WTC11 (cell line): ENCODE data around the gene GSTA3. TPM values are rescaled to one million over a fixed set of nuclear protein-coding genes. Genes with fewer than 3 reads are reported as not detected.
A peak's percentile ranks its signal among the peaks of the same experiment; 100 is the strongest.
"Not testable (repeated sequence)": the region's sequence is repeated elsewhere in the genome, so short reads cannot be mapped to it uniquely, and the experiment has no call there.

Experiments used
- ATAC-seq: fragments of 200-7000 bp; cut with Tn5 transposase; 2 replicates; pipeline ENCODE4 v1.10.0; 2021; ENCODE audit warnings: mild to moderate bottlenecking, moderate library complexity
- CTCF ChIA-PET: fragments of 300-600 bp; sonication (Branson Sonifier 250); formaldehyde crosslinking; loops from one replicate; lab custom pipeline; 2021; ENCODE audit warnings: antibody characterized with exemption; lab: Charles Lee
- POLR2A ChIA-PET: fragments of 350-600 bp; sonication (Branson Sonifier 250); formaldehyde crosslinking; loops from one replicate; lab custom pipeline; 2021; ENCODE audit warnings: antibody characterized with exemption; lab: Charles Lee
- DNase-seq: peaks from one replicate; pipeline ENCODE4 v3.0.0; 2021; ENCODE audit warnings: low spot score
- H3K27ac Mint-ChIP-seq: 2 replicates; pipeline ENCODE4 v1.8.0; 2021; ENCODE audit warnings: mixed read lengths
- H3K27me3 Mint-ChIP-seq: 2 replicates; pipeline ENCODE4 v1.8.0; 2021; ENCODE audit warnings: low read depth, mild to moderate bottlenecking, moderate library complexity, mixed read lengths
- H3K36me3 Mint-ChIP-seq: 2 replicates; pipeline ENCODE4 v1.8.0; 2021; ENCODE audit warnings: mixed read lengths
- H3K4me1 Mint-ChIP-seq: 2 replicates; pipeline ENCODE4 v1.8.0; 2022; ENCODE audit warnings: mixed read lengths
- H3K4me3 Mint-ChIP-seq: 2 replicates; pipeline ENCODE4 v1.8.0; 2021; ENCODE audit warnings: mild to moderate bottlenecking, moderate library complexity, mixed read lengths
- H3K9me3 Mint-ChIP-seq: 2 replicates; pipeline ENCODE4 v1.8.0; 2021; ENCODE audit warnings: mixed read lengths
- ATF2 ChIP-seq: sonication (generic); formaldehyde crosslinking; IDR thresholded peaks from 2 replicates; pipeline ENCODE4 v1.8.1; 2022; ENCODE audit warnings: low read depth, missing genetic modification reagents, borderline replicate concordance
- ATF3 ChIP-seq: sonication (generic); formaldehyde crosslinking; conservative IDR thresholded peaks from 2 replicates; pipeline ENCODE4 v1.8.1; 2022; ENCODE audit warnings: mild to moderate bottlenecking, missing genetic modification reagents
- ATF6 ChIP-seq: sonication (generic); formaldehyde crosslinking; IDR thresholded peaks from 2 replicates; pipeline ENCODE4 v1.8.1; 2023; ENCODE audit warnings: mild to moderate bottlenecking, missing genetic modification reagents
- JAZF1 ChIP-seq: fragments of 250-450 bp; sonication (Bioruptor Pico); IDR thresholded peaks from 2 replicates; pipeline ENCODE4 v1.9.0; 2021; ENCODE audit warnings: moderate library complexity, mild to moderate bottlenecking, inconsistent platforms
- NFYB ChIP-seq: sonication (generic); formaldehyde crosslinking; conservative IDR thresholded peaks from 2 replicates; pipeline ENCODE4 v1.8.0; 2022; ENCODE audit warnings: low read depth, missing genetic modification reagents
- PRRX2 ChIP-seq: fragments of 250-450 bp; sonication (Bioruptor Pico); IDR thresholded peaks from 2 replicates; pipeline ENCODE4 v1.8.0; 2021; ENCODE audit warnings: mild to moderate bottlenecking
- SMAD4 ChIP-seq: sonication (generic); formaldehyde crosslinking; IDR thresholded peaks from 2 replicates; pipeline ENCODE4 v1.8.0; 2022; ENCODE audit warnings: mild to moderate bottlenecking, missing genetic modification reagents
- TCF7 ChIP-seq: sonication (generic); formaldehyde crosslinking; IDR thresholded peaks from 2 replicates; pipeline ENCODE4 v1.8.0; 2022; ENCODE audit warnings: mild to moderate bottlenecking, low read depth, missing genetic modification reagents, moderate library complexity
- TEAD4 ChIP-seq: sonication (generic); formaldehyde crosslinking; IDR thresholded peaks from 2 replicates; pipeline ENCODE4 v1.8.0; 2022; ENCODE audit warnings: mild to moderate bottlenecking, missing genetic modification reagents
- ZNF219 ChIP-seq: sonication (generic); formaldehyde crosslinking; IDR thresholded peaks from 2 replicates; pipeline ENCODE4 v1.8.0; 2023; ENCODE audit warnings: missing genetic modification reagents, mild to moderate bottlenecking, borderline replicate concordance
- ZNF317 ChIP-seq: sonication (generic); formaldehyde crosslinking; IDR thresholded peaks from 2 replicates; pipeline ENCODE4 v1.8.1; 2023; ENCODE audit warnings: low read depth, mild to moderate bottlenecking, moderate library complexity, missing genetic modification reagents, borderline replicate concordance
- ZNF416 ChIP-seq: fragments of 250-450 bp; sonication (Bioruptor Pico); IDR thresholded peaks from 2 replicates; pipeline ENCODE4 v1.9.0; 2021; ENCODE audit warnings: mild to moderate bottlenecking, inconsistent platforms
- total RNA-seq: library from RNA; stranded (reverse); gene quantifications from 3 replicates; pipeline ENCODE4 v1.2.3, GENCODE V29; 2021
- TF ChIP-seq, protein P1 (sequence below): fragments of 250-450 bp; sonication (Bioruptor Pico); IDR thresholded peaks from 2 replicates; pipeline ENCODE4 v1.8.0; 2021; ENCODE audit warnings: mild to moderate bottlenecking
- TF ChIP-seq, protein P2 (sequence below): sonication (generic); formaldehyde crosslinking; IDR thresholded peaks from 2 replicates; pipeline ENCODE4 v1.8.0; 2023; ENCODE audit warnings: missing genetic modification reagents, mild to moderate bottlenecking, borderline replicate concordance
- TF ChIP-seq, protein P3 (sequence below): fragments of 250-450 bp; sonication (Bioruptor Pico); IDR thresholded peaks from 2 replicates; pipeline ENCODE4 v1.9.0; 2021; ENCODE audit warnings: mild to moderate bottlenecking, borderline replicate concordance

The GSTA3 gene
- total RNA-seq, 1 experiment from 2014 or later = not detected

GRCh38 chr6:52925042-52925441, 15.5 kb upstream of the GSTA3 start:
- Mint-ChIP-seq H3K4me1 (peaks cover 42% of the 10 kb centered on the region), H3K36me3 (peaks cover 14% of the 10 kb centered on the region)

GRCh38 chr6:52923689-52924088, 14.2 kb upstream of the GSTA3 start:
- H3K4me3 Mint-ChIP-seq, H3K36me3 Mint-ChIP-seq, DNase-seq, CTCF ChIA-PET, POLR2A ChIA-PET, ATAC-seq, H3K27me3 Mint-ChIP-seq: not testable (repeated sequence)
- peaks cover 17% of the 10 kb centered on the region for H3K9me3 Mint-ChIP-seq
- peak overlapping the region; percentile 69 for H3K27ac Mint-ChIP-seq
- H3K4me1 Mint-ChIP-seq = peaks cover 46% of the 10 kb centered on the region

More at GRCh38 chr6:52925042-52925441, 15.5 kb upstream of the GSTA3 start:
- H3K27ac Mint-ChIP-seq = no peak overlapping the region
- DNase-seq (no peak), ATAC-seq (no peak)
- no peak overlapping the region for H3K4me3 Mint-ChIP-seq
- H3K9me3 Mint-ChIP-seq = peaks cover 31% of the 10 kb centered on the region
- ChIA-PET POLR2A (no interaction called here), CTCF (no interaction called here)
- no peaks in the 10 kb centered on the region for H3K27me3 Mint-ChIP-seq
- TF ChIP-seq SMAD4 (no peak), ZNF317 (CRISPR knock-in tag) (no peak), TCF7 (no peak), ATF2 (CRISPR knock-in tag) (no peak), TEAD4 (CRISPR knock-in tag) (no peak), ZNF219 (CRISPR knock-in tag) (no peak), NFYB (CRISPR knock-in tag) (no peak), ZNF416 (CRISPR knock-in tag) (no peak), PRRX2 (no peak), ATF3 (CRISPR knock-in tag) (no peak), JAZF1 (CRISPR knock-in tag) (no peak)
- TF ChIP-seq, protein P1, sequence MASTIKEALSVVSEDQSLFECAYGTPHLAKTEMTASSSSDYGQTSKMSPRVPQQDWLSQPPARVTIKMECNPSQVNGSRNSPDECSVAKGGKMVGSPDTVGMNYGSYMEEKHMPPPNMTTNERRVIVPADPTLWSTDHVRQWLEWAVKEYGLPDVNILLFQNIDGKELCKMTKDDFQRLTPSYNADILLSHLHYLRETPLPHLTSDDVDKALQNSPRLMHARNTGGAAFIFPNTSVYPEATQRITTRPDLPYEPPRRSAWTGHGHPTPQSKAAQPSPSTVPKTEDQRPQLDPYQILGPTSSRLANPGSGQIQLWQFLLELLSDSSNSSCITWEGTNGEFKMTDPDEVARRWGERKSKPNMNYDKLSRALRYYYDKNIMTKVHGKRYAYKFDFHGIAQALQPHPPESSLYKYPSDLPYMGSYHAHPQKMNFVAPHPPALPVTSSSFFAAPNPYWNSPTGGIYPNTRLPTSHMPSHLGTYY (CRISPR knock-in tag) = no peak
- TF ChIP-seq, protein P2, sequence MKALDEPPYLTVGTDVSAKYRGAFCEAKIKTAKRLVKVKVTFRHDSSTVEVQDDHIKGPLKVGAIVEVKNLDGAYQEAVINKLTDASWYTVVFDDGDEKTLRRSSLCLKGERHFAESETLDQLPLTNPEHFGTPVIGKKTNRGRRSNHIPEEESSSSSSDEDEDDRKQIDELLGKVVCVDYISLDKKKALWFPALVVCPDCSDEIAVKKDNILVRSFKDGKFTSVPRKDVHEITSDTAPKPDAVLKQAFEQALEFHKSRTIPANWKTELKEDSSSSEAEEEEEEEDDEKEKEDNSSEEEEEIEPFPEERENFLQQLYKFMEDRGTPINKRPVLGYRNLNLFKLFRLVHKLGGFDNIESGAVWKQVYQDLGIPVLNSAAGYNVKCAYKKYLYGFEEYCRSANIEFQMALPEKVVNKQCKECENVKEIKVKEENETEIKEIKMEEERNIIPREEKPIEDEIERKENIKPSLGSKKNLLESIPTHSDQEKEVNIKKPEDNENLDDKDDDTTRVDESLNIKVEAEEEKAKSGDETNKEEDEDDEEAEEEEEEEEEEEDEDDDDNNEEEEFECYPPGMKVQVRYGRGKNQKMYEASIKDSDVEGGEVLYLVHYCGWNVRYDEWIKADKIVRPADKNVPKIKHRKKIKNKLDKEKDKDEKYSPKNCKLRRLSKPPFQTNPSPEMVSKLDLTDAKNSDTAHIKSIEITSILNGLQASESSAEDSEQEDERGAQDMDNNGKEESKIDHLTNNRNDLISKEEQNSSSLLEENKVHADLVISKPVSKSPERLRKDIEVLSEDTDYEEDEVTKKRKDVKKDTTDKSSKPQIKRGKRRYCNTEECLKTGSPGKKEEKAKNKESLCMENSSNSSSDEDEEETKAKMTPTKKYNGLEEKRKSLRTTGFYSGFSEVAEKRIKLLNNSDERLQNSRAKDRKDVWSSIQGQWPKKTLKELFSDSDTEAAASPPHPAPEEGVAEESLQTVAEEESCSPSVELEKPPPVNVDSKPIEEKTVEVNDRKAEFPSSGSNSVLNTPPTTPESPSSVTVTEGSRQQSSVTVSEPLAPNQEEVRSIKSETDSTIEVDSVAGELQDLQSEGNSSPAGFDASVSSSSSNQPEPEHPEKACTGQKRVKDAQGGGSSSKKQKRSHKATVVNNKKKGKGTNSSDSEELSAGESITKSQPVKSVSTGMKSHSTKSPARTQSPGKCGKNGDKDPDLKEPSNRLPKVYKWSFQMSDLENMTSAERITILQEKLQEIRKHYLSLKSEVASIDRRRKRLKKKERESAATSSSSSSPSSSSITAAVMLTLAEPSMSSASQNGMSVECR = no peak

GRCh38 chr6:52922161-52922560, 12.7 kb upstream of the GSTA3 start:
- no peak for ATAC-seq
- no peak overlapping the region for H3K27ac Mint-ChIP-seq
- H3K4me1 Mint-ChIP-seq = peaks cover 42% of the 10 kb centered on the region
- H3K9me3 Mint-ChIP-seq = peaks cover 13% of the 10 kb centered on the region
- no peaks in the 10 kb centered on the region for H3K27me3 Mint-ChIP-seq
- peaks cover 2% of the 10 kb centered on the region; the same call in 1 of the 2 replicates for H3K36me3 Mint-ChIP-seq
- no peak for TF ChIP-seq ATF6 (CRISPR knock-in tag)
- TF ChIP-seq, protein P3, sequence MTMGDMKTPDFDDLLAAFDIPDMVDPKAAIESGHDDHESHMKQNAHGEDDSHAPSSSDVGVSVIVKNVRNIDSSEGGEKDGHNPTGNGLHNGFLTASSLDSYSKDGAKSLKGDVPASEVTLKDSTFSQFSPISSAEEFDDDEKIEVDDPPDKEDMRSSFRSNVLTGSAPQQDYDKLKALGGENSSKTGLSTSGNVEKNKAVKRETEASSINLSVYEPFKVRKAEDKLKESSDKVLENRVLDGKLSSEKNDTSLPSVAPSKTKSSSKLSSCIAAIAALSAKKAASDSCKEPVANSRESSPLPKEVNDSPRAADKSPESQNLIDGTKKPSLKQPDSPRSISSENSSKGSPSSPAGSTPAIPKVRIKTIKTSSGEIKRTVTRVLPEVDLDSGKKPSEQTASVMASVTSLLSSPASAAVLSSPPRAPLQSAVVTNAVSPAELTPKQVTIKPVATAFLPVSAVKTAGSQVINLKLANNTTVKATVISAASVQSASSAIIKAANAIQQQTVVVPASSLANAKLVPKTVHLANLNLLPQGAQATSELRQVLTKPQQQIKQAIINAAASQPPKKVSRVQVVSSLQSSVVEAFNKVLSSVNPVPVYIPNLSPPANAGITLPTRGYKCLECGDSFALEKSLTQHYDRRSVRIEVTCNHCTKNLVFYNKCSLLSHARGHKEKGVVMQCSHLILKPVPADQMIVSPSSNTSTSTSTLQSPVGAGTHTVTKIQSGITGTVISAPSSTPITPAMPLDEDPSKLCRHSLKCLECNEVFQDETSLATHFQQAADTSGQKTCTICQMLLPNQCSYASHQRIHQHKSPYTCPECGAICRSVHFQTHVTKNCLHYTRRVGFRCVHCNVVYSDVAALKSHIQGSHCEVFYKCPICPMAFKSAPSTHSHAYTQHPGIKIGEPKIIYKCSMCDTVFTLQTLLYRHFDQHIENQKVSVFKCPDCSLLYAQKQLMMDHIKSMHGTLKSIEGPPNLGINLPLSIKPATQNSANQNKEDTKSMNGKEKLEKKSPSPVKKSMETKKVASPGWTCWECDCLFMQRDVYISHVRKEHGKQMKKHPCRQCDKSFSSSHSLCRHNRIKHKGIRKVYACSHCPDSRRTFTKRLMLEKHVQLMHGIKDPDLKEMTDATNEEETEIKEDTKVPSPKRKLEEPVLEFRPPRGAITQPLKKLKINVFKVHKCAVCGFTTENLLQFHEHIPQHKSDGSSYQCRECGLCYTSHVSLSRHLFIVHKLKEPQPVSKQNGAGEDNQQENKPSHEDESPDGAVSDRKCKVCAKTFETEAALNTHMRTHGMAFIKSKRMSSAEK (CRISPR knock-in tag) = no peak
- no peak overlapping the region for H3K4me3 Mint-ChIP-seq
- POLR2A ChIA-PET = interaction anchor here (1.1 kb wide), 1 partner anchor 73 kb away, joined by 4 read pairs; the partner anchor contains the start of gene GSTA4
- CTCF ChIA-PET = no interaction called here
- no peak for DNase-seq
